ENCODE results near the gene ANAPC7. TPM values are rescaled to one million over a fixed set of nuclear protein-coding genes. Genes with fewer than 3 reads are reported as not detected.

Gene ANAPC7
- total and polyA plus RNA-seq, 9 of the 15 experiments (the other 6 are each of a cell fraction or from before 2014, with no cell fraction given) = 46.7 to 158 (median 109) TPM

GRCh38 chr12:110355073-110355472 is 48.4 kb downstream of the ANAPC7 start (continued):
- peak; percentile 49; the same call in 1 of the 2 replicates for TF ChIP-seq REST (IDR thresholded peaks at IDR 0.05; ENCODE audit: borderline replicate concordance)
- TF ChIP-seq REST (CRISPR knock-in tag; IDR thresholded peaks at IDR 0.05; ENCODE audit: low read depth) = no peak
- TF ChIP-seq NFATC3 (IDR thresholded peaks at IDR 0.05) = no peak
- TF ChIP-seq ZNF212 (CRISPR knock-in tag; IDR thresholded peaks at IDR 0.05) = no peak
- no peak for TF ChIP-seq ZNF583 (CRISPR knock-in tag; IDR thresholded peaks at IDR 0.05)
- no peak for TF ChIP-seq FUS (optimal IDR thresholded peaks at IDR 0.05; ENCODE audit: low read depth, low read length)
- no peak for TF ChIP-seq ZNF785 (CRISPR knock-in tag; IDR thresholded peaks at IDR 0.05)
- TF ChIP-seq C11orf30 (IDR thresholded peaks at IDR 0.05; ENCODE audit: low read depth) = peak; percentile 14; the same call in 1 of the 2 replicates
- TF ChIP-seq PYGO2 (tag; IDR thresholded peaks at IDR 0.05) = no peak
